Fibroblast of the conjunctiva (primary cell): Measurements from ENCODE around the gene CLSTN2.

Source experiments
- DNase-seq: peaks from one replicate; pipeline ENCODE4 v3.0.0-alpha.2; 2010; ENCODE audit warnings: low read depth

Gene CLSTN2

DNA sequence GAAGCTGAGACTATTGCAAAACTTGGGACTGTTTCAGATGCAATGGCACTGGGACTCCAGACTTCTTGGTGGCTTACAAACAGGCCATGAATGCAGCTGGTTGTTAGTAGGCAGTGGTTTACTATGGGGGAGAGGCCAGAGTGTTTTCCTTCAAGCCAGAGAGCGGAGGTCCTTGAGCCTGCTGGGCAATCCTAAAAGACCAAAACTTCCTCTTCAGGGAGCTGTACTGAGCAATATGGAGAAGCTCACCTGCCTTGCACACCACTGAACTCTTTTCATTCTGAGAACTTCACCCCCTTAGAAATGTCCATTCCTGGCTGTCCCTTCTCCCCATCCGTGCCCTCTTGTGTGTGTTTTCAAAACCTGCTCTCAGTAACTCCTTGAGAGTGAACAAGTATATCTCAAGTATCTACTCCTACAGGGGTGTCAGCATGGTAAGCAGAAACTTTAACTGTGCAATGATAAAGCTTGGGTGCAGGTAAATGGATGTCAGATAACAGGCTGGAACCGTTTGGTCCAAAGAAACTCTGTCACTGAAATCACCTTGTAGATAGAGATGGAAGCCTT lies 213.9 kb downstream of the CLSTN2 start:
- no peak for DNase-seq

DNA sequence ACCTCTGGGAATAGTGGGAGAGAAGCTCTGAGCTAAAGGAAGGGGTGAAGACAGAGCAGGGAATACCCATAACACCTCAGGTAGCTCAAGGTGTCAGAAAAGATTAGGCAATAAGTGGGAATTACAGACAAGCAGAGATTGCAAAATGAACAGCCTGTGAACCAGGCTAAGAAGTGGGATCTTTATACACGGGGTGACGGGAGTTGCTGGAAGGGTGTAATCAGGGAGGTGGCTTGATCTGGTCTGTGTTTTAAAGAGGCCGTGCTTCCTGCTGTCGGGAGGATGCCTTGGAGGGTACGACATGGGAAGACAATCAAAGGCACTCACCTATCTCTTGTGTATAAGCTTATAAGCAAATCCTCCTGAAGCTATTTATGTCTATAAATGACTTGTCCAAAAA lies 216.3 kb downstream of the CLSTN2 start:
- DNase-seq, result no peak

DNA sequence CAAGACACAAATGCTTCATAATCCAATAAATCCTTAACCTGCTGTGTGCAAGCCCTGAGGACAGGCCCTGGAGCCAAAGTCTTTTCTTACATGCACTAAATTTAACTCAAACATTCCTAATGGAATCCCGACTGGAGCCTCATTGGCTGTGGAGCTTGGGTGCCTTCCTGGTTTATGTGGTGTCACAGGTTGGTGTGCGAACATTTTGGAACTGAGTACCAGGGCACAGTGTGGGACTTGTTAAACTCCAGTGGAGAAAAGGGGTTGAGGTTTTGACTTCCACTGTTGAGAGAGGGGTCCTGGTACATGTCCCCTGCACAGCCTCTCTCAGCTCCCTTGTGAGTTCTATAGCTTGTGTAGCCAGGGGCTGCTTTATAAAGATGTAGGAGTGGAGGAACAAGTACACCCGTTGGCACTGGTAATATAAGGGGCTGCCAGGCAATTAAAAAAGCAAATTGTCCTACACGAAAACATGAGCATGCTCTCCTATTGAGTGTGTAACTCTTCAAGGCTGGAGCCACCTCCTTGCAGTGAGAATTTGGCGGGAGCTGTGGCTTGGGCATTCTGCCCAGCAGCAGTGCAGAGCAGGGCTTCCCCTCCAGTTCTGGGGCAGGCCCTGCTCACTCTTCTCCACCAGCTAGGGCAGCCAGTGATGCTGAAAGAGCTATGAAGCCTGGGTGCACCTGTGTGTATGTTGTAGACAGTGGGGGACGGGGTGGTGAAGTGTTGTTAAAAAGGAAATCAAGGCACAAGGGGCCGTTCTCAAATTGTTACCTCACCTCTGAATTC lies 218.1 kb downstream of the CLSTN2 start:
- no peak for DNase-seq

DNA sequence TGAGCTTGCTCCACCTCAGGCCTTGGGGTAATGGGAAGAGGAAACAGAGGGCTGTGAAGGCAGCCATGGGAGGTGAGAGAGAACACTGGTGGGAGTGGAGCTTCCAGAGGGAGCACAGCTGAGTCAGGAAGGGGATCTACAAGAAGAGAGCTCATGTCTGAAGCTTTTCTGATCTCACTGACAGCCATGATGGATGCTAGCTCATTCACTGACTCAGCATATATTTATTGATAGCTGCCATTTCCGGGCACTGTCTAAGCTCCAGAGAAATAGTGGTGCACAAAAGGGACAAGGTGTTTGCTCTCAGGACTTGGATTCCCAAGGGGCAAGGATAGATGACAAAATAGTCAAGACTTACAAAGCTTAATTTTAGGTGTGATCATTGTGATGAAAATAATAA lies 218.8 kb downstream of the CLSTN2 start:
- no peak for DNase-seq

DNA sequence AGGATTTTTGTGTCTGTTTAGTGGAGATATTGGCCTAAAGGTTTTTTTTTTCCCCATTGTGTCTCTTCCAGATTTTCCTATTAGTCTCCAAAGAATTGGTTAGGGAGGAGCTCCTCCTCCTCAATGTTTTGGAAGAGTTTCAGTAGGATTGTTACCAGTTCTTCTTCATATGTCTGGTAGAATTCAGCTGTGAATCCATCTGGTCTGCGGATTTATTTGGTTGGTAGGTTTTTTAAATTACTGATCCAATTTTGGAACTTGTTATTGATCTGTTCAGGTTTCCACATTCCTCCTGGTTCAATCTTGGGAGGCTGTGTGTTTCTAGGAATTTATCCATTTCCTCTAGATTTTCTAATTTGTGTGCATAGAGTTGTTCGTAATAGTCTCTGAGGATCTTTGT lies 222.2 kb downstream of the CLSTN2 start:
- DNase-seq, result no peak

DNA sequence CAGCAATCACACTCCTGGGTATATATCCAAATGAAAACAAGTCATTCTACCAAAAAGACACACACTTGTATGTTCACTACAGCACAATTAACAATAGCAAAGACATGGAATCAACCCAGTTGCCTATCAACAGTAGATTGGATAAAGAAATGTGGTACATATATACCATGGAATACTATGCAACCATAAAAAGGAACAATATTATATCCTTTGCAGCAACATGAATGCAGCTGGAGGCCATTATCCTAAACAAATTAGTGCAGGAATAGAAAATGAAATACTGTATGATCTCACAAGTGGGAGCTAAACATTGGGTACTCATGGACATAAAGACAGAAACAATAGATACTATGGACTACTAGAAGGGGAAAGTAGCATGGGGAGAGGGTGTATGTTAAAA lies 224.7 kb downstream of the CLSTN2 start:
- no peak for DNase-seq

DNA sequence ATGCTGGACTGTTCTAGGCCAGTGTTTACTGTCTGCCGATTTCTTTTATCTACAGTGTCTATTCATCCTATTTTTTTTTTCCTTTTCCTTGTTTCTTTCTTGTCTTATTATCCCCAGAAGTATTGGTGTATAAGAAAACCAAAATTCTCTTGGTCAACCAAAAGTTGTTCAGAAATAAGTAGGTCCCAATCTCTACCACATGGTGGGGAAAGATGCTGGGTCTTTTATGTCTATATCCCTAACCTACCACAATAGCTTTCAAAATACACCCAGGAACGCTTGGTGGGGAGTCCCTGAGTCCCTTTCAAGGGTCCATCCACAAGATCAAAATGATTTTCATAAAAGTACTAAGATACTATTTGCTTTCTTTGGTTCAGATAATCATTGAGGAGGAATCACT lies 225.6 kb downstream of the CLSTN2 start:
- DNase-seq, result no peak

DNA sequence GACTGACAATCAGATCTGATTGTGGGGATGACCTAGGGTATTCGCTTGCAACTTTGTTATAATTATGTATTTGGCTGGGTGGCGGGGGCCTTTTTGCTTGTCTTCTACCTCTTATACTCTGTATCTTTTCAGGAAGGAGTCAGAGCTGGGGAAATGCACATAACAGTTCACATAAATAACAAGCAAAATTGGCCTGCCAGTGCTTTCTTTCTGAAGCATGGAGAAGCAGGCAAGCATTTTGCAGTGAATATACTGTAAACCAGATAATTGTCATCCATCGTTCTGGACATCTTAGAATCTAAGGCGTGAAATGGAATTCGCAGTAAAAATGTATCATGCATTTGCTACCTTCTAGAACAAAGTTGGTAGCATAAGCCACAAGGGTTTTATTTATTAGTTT lies 227.6 kb downstream of the CLSTN2 start:
- DNase-seq, result no peak

DNA sequence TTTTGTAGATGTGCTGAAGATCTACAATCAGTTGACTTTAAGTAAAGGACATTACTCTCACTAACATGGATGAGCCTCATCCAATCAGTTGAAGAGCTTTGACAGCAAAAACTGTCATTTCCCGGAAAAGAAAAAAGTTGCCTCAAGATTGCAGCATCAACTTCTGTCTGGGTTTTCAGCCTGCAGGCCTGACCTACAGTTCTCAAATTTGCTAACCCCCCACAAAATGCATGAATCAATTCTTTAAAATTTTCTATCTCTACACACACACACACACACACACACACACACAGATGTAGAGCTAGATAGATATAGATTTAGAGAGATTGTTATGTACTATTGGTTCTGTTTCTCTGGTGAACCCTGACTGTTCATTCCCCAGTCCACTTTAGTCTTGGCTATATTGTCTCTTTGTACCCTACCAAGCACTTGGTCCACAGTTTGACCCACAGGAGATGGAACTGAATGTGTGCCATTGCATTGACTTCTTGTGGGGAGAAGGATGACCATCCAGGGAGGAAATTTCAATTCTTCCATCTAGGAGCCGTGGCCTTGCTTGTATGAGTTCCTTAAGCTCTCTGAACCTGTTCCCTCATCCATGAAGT lies 228.3 kb downstream of the CLSTN2 start:
- no peak for DNase-seq

DNA sequence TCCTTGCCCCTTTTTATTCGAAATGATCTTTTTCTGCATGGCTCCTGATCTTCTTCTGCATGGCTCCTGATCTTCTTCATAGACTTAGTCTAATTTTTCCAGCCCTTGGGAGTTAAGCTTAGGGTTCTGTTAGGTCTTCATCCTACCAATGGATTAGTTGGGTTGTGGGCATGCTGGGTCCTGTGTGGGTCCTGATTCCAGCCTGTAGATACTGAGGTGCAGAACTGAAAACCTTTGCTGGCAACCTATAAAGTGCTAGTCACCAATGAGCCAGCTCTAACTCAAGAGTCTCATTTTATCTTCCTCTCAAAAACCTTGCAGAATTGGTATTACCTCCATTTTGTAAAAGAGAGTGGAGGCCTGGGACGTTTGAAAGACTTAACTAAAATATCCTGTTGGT lies 229.2 kb downstream of the CLSTN2 start:
- no peak for DNase-seq

DNA sequence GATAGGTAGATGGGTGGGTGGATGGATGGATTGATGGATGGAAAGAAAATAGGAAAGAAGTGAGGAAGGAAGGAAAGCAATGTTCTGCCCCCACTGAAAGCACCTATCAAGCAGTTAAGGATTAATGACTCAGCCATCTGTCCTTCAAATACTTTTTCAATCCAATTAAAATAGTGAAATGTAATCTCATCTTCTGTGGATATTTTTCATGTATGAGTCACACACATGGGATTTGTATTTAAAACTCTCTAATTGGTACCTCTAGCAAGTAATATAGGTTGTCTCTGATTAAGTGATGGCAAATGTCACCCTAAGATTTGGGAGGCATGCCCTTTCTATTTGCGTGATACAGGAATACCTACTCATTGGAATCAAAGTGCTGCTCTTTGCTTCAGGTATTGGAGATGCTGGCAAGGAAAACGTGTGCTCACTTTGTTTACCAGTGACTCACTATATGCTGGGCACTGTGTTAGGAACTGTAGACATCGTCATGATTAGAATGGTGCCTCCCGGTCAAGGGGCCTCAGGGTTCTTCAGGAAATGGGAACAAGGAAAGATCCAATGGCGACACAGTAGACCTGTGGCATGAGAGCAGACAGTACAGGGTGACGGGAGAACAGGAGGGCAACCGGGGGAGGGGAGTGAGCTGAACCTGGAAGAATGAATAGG lies 230.1 kb downstream of the CLSTN2 start:
- DNase-seq, result no peak

DNA sequence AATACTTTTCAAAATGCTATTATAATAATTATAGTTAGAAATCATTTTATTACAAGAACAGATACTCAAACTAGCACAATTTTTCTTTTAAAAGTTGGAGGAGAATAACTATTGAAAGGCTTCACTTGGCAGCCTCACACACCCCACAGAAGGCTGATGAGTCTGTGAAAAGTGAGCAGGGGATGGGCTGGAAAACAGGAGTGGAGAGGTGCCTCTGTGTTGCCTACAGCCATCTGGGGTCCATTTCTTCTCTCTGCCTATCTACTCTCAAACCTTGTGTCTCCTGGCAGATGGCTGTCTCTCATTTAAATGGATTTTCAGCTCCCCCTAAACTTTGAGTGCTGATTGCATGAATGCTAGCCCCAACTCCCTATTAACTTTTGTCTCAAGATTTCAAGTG lies 230.8 kb downstream of the CLSTN2 start:
- DNase-seq, result no peak

DNA sequence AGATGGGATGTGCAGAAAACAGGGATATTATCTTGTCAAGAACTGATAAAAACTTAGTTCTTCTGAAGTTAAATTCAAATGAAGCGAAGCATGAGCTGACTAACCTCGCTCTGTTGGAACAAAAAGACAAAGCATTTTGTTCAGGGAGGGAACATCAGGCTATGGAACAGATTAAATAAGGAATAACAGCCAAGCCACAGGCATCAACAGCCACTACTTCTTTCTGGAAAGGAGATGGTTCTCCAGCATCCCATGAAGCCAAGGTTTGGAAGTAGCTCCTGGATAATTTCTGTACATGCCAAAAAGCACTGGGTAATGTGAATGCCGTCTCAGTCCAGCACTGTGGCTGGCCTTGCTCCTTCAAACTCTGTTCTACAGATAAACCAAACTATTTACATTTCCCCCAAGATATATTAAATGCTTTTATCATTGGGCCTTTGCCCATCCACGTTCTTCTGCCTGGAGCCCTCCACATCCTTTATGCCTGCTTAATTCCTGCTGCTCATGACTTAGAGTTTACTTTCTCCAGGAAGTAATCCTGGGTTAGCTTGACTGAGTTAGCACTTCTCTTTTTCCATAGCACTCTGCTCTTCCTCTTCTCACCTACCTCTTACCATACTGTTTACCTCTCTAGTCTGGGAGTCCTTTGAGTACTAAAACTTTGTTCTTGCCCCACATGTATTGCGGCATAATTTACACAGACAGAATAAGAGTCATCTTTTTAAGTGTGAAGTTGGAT lies 232.0 kb downstream of the CLSTN2 start:
- no peak for DNase-seq

DNA sequence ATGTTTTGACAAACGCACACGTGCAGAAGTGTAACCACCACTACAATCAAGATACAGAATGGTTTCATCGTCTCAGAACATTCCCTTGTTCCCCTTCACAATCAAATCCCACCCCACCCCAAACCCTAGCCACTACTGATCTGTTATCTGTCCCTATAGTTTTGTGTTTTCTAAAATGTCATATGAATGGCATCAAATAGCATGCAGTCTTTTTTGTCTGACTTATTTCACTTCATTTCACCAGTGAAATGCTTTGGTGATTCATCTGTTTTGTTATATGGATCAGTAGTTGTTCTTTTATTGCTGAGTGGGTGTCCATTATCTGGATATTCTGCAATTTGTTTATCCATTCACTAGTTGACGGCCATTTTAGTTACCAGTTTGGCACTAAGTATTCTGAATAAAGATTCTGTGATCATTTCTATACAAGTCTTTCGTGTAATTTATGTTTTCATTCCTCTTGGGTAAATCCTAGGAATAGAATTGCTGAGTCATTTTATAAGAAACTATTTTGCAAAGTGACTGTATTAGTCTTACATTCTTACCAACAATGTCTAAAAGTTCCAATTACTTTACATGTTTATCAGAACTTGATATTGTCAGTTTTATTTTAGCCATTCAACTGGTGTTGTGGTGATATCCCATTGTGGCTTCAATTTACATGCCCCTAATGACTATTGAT lies 232.8 kb downstream of the CLSTN2 start:
- no peak for DNase-seq

DNA sequence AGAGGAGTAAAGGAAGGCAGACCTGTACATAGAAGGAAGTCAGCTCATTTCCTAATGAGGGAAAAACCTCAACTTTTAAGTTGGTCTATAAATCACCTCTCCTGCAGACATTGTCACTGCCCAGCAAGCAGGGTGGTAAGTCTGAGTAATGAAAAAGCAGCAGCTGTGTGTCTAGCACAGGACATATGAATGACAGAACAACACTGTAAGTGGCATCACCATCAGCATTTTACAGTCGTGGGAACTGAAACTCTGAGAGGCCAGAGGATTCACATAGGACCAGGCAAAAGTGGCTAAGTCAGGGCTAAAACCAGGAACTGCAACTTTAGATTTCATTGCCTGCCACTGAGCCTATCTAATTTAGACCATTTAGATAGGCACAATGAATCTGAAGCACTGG lies 235.6 kb downstream of the CLSTN2 start:
- DNase-seq, result no peak

DNA sequence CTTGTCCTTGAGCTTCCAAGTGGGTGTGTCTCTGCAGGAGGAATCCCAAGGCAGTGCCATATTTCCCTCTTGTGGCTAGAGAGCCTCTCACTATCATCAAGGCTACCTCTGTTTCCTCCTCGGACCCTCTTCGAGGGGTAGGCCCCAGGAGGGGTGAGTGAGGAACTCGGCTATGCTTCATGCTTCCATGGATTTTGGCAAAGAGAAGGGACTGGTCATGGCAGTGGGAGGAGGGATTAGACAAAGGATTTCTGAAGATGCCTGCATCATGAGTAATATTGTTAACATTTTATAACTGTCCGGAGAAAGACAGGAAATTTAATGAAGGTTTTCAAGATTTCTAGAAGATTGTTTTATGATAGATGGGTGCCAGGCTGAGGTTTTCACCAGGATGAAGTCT lies 241.5 kb downstream of the CLSTN2 start:
- DNase-seq, result no peak

DNA sequence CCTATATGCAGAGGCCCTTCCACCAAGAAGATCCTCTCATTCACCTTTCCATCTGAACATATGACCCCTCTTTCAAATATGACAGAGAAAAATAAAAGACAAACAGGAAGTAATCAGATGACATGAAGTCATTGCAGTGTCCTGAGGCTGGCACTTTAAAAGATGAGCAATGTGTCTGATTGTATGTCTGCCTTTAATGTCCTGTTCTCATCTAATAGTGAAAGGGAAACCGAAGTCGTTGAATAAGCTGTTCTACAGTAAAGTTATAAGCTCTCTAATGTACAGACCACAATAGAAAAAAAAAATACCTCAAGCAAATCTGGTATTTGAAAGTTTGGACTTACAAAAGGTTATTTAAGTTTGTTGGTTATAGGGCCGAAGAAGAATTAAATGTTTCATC lies 243.0 kb downstream of the CLSTN2 start:
- no peak for DNase-seq

DNA sequence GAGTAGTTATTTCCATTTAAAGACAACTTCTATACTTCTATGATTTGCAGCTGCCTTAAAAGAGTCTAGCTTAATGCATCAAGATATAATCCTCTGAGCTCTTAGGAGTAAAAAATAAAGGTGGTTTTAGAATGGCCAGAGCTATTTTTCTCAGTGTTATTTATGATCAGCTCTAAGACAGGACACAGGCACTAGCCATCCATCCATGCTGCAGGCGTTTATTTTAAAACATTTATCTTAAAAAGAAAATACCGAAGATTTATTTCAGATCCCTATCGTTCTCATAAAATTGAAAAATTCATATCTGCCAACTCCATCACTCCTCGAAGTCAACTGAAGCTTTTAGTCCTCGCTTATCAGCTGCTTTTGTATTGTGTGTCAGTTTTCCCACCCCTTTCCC lies 243.5 kb downstream of the CLSTN2 start:
- no peak for DNase-seq

DNA sequence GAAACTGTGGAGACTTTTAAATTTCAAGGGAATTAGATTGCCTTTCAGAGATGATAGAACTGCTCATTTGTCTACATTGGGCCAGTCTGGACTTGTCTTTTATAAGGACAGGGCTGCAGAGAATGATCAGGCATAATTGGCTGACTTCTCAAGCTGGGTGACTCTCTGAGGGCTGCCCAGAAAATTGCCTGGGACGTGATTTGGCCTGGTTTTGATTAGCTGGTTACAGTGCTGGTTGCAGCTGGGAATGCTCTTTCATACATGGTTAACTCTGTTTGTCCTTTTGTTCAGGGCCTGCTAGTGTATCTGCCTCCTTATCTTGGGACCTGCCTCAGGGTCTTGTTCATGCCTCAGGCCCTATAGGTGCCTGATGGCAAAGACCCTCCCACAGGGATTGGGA lies 245.6 kb downstream of the CLSTN2 start:
- DNase-seq, result no peak

DNA sequence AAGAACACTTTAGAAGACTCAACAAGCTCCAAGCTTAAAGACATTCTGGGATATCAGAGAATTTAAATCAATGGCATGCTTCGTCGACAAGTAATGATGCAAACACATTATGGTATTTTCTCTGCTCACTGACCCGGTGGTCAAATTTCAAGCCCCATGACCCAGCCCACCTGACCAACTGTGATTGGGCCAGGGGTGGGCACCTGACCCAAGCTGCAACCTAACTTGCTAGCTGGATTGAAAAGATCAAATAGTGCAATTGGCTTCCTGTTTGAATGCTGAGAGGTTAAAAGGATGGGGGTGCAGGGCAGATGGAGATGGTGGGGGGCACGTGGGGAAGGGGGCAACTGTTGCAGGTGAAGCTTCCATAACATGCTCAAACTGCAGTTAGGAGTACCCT lies 250.4 kb downstream of the CLSTN2 start:
- DNase-seq, result no peak

DNA sequence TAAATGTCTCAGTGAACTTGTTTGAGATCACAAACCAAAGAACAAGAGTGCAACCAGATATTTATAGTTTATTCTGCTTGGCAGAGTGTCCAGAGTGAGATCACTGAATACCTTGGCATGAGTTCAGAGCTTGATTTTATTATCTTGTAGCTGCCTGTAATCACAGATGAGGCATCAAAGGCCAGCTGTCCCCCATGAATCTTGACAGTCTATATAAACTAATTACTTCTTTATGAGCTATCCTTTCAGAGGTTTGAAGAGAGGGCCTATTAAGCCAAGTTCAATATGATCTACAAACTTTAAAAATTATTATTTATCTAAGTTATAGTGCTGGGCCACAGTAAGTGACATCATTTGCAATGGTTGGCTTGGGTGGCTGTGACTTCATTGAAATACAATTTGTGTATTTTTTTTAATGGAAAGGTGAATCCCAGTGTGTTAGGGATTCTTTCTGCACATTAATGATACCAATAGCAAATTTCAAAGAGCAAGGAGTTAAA lies 251.5 kb downstream of the CLSTN2 start:
- DNase-seq, result peak; percentile 23

DNA sequence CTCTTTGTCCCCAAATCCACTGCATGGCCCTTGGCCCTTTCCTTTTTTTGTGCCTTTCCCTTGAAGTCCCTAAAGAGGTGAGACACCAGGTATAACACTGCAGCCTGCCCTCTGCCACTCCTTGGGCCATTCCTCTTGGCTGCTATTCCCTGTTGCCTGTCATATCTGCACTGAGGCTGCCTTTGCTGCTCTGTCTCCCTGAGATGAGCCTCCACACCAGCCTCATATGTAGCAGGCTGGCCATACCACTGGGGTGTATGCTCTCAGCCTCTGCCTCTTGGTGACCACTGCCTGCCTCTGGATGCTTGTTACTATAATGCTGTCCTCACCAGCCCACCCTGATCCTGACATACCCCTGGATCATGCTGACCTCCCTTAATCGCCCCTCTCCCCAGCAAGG lies 252.0 kb downstream of the CLSTN2 start:
- DNase-seq, result no peak
